GM18870 (cell line): ENCODE measurements around the gene RASL10A.
A peak's percentile ranks its signal among the peaks of the same experiment; 100 is the strongest.

Experiments used
- ATAC-seq: cut with Tn5 transposase; IDR thresholded peaks from one replicate; pipeline ENCODE4 v1.9.1; 2021; ENCODE audit warnings: moderate library complexity; ENCODE audit not compliant: unreplicated experiment

Gene RASL10A

DNA sequence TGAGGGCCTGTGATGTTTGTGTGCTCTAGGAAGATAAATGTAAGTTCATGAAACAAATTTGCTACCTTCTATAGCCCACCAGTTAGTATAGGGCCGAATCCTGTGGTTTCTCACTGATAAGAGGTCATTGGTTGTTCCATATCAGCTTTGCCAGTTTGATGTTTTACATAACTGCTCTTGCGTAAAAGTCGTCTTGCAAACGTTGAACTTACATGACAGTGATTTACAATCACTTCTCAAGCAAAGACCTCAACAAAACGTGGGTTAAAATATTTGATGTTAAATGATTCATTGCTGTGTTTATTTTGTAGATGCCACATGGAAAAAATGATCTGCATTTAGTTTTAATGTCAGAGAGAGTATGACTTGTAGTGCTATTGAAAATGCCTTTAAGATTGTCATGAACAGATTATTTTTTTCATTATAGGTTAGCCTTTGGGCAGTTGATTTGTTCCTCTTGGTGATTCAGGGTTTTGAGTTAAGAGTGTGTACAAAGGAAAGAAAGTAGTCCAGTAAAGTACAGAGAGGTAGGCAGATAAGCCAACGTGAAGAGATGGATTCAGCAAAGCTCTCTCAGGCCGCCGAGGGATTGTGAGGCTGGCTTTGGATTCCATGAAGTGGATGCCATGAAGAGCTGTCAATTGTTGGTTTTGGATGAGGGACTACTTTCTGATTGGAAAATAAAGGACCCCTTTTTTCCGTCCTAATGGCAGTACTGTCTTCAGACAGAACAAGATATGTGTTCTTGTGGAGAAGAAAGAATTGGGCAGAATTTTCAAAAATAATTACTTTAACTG, 44.8 kb downstream of the RASL10A start:
- no peak for ATAC-seq

DNA sequence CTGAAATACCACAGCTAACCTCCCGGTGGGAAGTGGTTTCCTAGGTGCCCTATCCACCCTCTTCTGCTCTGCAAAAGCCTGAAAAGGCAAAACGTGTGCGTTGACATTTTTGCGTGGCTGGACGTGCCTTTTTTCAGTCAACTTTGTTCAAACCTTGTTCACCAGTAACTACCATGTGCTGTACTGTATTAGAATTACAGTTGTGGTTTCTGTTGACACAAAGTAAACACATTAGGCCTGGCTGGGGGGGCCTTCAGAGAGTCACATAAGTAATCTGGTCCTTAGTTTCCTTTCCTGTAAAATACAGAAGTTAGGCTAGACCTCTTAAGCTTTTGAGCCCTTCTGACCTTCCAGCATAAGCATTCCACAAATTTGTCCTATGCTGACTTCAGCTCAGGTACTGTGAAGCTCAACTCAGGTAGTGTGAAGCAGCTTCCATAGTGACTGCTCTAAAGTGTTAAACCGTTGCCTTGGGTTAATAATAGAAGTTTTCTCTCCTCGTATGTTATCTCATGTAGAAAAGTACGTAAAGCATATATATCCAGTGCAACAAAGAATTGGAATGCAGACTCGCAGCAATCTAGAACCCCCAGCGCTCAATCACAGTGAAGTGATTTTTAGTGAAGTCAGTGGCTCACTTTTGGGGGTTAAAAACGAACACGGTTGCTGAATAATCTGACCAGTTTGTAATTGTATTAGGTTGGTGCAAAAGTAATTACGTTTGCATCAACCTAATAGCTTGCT, 45.6 kb downstream of the RASL10A start:
- no peak for ATAC-seq

DNA sequence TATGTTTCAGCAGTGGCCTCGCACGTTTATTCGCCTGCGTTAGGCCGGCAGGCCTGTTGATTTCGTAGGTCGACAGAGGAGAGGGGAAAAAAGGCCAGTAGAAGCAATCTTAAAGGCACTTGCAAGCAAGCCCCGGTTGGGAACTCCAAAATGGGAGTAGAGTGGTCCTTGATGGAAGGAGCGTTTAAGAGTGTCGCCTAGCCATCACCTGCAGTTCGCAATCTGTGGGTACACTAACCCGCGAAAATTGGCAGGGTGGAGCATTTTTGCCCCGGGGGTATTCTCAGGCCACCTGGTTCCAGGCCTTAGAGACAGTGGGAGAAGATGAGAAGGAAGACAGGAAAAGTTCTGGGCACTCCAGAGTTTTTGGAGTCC, 46.3 kb downstream of the RASL10A start:
- ATAC-seq = no peak

DNA sequence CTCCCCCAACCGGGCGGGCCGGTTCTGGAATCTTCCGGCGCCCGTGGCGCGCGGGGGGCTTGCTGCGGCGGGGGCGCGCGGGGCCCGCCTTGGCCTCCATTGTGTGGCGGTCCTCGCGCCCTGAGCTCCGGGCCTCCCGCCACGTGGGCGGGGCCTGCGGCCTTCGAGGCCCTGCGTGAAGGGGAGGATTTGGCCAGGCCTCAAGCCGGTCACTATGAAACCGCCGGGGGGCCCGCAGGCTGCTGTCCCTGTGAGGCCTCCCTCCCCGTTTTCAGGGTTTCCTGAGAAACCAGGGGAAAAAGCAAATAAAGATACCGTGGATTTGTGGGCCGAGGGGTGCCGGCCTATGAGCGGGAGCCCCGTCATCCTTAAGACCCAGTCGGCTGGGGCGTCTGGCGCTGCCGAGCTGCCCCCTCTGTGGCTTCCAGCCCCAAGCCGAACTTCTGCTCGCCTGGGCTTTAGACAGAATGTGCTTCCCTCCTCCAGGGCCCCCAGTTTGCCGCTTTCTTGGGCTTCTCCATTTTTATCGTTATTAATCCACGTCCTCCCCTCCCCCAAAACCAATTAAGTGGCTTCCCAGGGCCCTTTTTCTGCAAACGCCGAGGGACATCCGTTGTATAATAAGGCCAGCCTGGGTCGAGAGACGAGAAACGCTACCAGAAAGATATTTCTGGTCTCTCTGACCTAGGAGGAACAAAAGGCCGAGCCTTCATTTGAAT, 46.8 kb downstream of the RASL10A start:
- ATAC-seq = peak; percentile 18

DNA sequence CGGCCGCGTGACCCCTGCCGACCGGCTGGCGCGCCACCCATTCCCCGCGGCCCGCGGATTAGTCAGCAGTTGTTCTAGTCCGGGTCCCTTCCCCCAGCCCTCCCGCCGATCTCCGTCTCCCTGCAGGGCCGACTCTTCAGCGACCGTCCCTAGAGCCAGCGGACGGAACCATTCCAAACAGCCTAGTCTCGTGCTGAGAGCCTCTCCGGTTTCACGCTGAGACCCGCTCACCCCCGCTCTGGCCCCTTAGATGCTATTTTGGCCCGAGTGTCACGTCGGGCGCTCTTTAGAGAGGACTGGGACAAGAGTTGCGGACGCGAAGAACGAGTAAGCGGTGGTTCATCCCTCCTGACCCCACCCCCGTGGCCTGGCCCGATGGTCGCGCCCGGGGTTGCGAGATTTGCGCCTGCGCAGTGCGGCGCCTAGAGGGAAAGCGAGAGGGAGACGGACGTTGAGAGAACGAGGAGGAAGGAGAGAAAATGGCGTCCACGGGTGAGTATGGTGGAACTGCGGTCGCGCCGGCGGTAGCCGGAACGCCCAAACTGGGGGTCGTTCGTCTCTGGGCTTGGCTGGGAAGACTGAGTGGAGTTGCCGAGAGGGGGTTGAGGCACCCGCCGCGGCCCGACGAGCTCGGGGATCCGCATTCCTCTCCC, 47.5 kb downstream of the RASL10A start, which contains the start of the genes EWSR1 and RHBDD3:
EWSR1 (plus strand) TSS at position 411 of the 653 bp plus-strand sequence; CDS start at position 480, 69 bp downstream.
RHBDD3 (minus strand) TSS at position 124 of the 653 bp plus-strand sequence. CDS start 2,355 bp downstream, outside the sequence.
- peak; percentile 69 for ATAC-seq

DNA sequence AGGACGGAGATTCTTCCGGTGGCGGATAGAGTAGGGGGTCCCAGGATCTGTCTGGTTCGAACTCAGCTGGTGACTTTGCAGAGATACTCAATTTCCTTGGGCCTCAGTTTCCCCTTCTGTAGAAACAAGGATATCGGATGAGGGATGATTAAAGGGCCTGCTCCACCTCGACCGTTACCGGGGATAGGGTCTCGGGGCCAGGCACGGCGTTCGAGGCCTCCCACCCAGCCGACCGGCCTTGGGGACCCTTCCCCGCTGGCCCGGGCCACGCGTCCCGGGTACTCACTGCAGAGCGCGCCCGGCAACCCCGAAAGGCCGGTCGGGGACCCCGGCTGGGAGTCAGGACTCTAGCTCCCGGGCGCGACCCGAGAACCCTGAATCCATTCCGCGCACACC, 48.0 kb downstream of the RASL10A start:
- no peak for ATAC-seq

DNA sequence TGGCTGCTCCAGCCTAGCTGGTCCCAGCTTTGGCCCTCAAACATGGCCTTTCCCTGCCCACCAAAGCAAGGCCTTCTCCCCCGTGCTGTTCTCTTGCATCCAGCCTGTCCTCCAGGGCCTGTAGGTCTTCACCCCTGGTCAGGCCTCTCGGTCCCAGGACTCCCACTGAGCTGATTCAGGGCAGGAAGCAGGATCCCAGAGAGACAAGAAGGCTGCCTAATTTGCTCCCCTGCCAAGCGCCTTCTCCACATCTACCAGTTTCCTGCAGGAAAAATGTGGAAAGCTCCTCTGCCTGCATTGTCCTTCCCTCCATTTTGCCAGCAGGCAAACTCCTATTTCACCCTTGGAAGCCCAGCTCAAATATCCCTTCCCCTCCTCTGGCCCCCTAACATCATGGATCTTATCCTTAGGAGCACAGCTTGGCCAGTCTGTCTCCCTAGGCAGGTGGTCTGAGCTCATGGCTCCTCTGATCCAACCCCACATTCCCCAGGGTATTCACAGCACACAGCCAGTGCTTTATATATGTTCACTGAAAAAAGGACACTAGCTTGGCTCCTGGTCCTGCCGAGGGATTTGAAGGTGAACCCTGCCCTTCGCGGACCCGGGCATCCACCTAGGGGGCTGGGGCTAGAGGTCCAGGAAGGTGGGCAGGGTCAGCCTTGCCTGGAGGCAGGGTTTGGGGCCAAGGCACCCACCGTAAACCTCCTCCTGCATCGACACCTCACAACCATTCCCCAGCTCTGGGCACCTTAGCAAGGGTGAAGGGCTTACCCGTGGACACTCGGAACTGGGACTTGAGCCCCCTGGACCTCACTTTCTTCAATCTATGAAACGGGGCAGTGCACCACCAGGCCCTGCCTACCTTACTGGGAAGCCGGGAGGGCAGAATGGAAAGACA, 48.7 kb downstream of the RASL10A start:
- no peak for ATAC-seq

DNA sequence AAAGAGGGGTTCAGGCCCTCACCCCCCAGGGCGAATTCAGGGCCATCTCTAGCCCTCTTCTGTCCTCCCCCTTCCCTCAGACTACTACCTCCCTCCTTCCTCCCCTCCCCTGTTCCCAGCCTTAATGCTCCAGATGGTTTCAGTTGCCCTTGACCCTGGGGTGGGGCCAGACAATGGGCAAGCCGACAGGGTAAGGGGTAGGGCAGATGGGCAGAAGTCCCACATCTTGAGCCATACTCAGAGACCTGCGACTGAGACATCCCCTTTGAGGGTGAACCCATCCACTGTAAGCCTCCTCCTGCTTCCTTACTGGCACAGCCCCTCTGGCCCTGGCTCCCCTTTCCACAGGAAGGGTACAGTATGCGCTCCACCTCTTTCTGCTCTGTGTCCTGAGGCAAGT, 49.6 kb downstream of the RASL10A start:
- ATAC-seq = no peak

DNA sequence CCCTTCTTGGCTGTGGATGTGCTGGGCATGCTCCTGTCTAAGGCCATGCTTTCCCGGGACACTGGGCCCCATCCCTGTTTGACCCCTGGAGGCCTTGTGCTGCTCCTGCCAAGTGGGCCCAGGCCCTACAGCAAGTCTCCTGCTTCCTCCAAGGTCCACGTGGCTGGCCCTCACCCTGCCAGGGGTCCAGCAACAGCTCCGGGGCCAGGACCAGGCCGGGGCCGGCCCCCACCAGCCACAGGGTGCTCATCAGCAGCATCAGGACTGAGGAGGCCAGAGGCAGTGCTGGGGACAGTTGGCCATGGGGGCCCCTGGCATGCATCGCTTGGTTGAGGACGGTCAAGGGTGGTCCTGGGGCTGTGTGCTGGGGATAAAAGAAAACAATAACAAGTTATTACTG, 50.2 kb downstream of the RASL10A start:
- no peak for ATAC-seq

DNA sequence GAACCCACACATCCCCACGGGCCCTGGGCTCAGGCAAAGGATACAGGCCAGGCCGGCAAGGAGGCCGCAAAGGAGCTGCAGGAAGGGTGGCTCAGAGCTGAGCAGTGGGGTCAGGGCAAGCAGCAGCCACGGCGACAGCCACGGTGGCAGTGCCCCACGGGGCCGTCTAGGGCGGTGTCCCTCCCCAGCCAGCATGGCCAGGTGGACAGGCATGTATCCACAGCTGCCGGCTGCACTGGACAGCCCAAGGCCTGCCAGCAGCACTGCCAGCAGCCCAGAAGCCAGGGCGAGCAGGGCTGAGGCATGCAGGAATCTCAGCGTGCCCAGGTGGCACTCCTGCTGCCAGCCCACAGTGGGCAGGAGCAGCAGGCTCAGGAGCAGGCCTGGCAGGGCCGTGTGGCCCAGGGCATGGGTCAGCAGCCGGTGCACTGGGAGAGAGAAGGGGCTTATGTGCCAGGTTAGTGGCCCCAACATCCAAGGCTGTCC, 51.7 kb downstream of the RASL10A start:
- ATAC-seq = no peak
